HepG2 (cell line): ENCODE measurements around the gene LTA. TPM values are rescaled to one million over a fixed set of nuclear protein-coding genes. Genes with fewer than 3 reads are reported as not detected.

Experiments used
- ARNTL ChIP-seq: sonication (generic); formaldehyde crosslinking; IDR thresholded peaks from 2 replicates; pipeline ENCODE4 v1.4.0; 2020; ENCODE audit warnings: mild to moderate bottlenecking, missing genetic modification reagents
- GFI1 ChIP-seq: sonication (generic); formaldehyde crosslinking; IDR thresholded peaks from 2 replicates; pipeline ENCODE4 v1.5.0; 2020; ENCODE audit warnings: missing genetic modification reagents, mild to moderate bottlenecking, borderline replicate concordance
- KMT2B ChIP-seq: IDR thresholded peaks from 2 replicates; pipeline ENCODE4 v1.6.1; 2016; ENCODE audit warnings: missing genetic modification reagents, missing compliant biosample characterization
- MTA1 ChIP-seq: sonication (generic); formaldehyde crosslinking; IDR thresholded peaks from 2 replicates; pipeline ENCODE4 v1.4.0; 2020; ENCODE audit warnings: missing genetic modification reagents, mild to moderate bottlenecking, borderline replicate concordance
- NFKB2 ChIP-seq: sonication (generic); formaldehyde crosslinking; IDR thresholded peaks from 2 replicates; pipeline ENCODE4 v1.4.0; 2020; ENCODE audit warnings: missing genetic modification reagents, borderline replicate concordance
- POLR2A ChIP-seq, 2 experiments: IDR thresholded peaks; 2 replicates each; pipeline ENCODE4 v1.6.1; 2011; ENCODE audit warnings: low read depth in 2 of 2, low read length in 2 of 2, mild to moderate bottlenecking in 1 of 2, moderate library complexity in 1 of 2; ENCODE audit not compliant: insufficient read depth in 1 of 2
- RXRB ChIP-seq: IDR thresholded peaks from 2 replicates; pipeline ENCODE4 v1.6.1; 2016; ENCODE audit warnings: borderline replicate concordance, missing genetic modification reagents, missing compliant biosample characterization
- U2AF2 ChIP-seq: fragments of 200-400 bp; formaldehyde crosslinking; IDR thresholded peaks from 2 replicates; pipeline ENCODE4 v1.6.1; 2017; ENCODE audit warnings: low read depth, mild to moderate bottlenecking, low read length
- ZNF136 ChIP-seq: sonication (generic); formaldehyde crosslinking; IDR thresholded peaks from 2 replicates; pipeline ENCODE4 v1.8.1; 2022; ENCODE audit warnings: low read depth, mild to moderate bottlenecking, moderate library complexity, missing genetic modification reagents
- ZNF335 ChIP-seq: sonication (generic); formaldehyde crosslinking; IDR thresholded peaks from 2 replicates; pipeline ENCODE4 v1.4.0; 2020; ENCODE audit warnings: missing genetic modification reagents
- ZNF343 ChIP-seq: sonication (generic); formaldehyde crosslinking; IDR thresholded peaks from 2 replicates; pipeline ENCODE4 v1.4.0; 2020; ENCODE audit warnings: mild to moderate bottlenecking, missing genetic modification reagents
- ZNF550 ChIP-seq: sonication (generic); formaldehyde crosslinking; IDR thresholded peaks from 2 replicates; pipeline ENCODE4 v1.4.0; 2020; ENCODE audit warnings: mild to moderate bottlenecking, missing genetic modification reagents, borderline replicate concordance
- ZNF552 ChIP-seq: sonication (generic); formaldehyde crosslinking; IDR thresholded peaks from 2 replicates; pipeline ENCODE4 v1.9.0; 2022; ENCODE audit warnings: missing genetic modification reagents, mild to moderate bottlenecking, borderline replicate concordance
- ZZZ3 ChIP-seq: sonication (generic); formaldehyde crosslinking; IDR thresholded peaks from 2 replicates; pipeline ENCODE4 v1.4.0; 2020; ENCODE audit warnings: missing genetic modification reagents, mild to moderate bottlenecking, borderline replicate concordance
- polyA plus RNA-seq, 8 experiments: library from polyadenylated mRNA; depleted of rRNA in 3 of 8; stranded (reverse) in 7 of 8; unstranded in 1 of 8; fragments of >200 nt; fragmentation: Illumina TruSeq in 4 of 8; extraction: Trizol in 4 of 8; gene quantifications; 2 replicates each; pipeline versions ENCODE4 v1.2.1 to v1.2.3, GENCODE V29; 2011 to 2016; ENCODE audit warnings: low read depth in 4 of 8, missing spikeins in 1 of 8, mixed read lengths in 1 of 8; ENCODE audit not compliant: insufficient read depth in 1 of 8
- total RNA-seq, 5 experiments: library from RNA; depleted of rRNA; stranded (reverse); fragments of >200 nt; fragmentation: Illumina TruSeq; extraction: Trizol; gene quantifications; 2 replicates each; pipeline ENCODE4 v1.2.3, GENCODE V29; 2016; ENCODE audit warnings: low read depth in 1 of 5
- TF ChIP-seq, protein P1 (sequence below), 2 experiments: sonication (generic) in 1 of 2; formaldehyde crosslinking in 1 of 2; IDR thresholded peaks; 2 replicates each; pipeline versions ENCODE4 v1.4.0 to v1.6.1; 2018 to 2020; ENCODE audit warnings: missing genetic modification reagents in 2 of 2, borderline replicate concordance in 1 of 2, low read depth in 1 of 2, mild to moderate bottlenecking in 1 of 2, missing biosample characterization in 1 of 2
- TF ChIP-seq, protein P2 (sequence below): sonication (generic); formaldehyde crosslinking; IDR thresholded peaks from 2 replicates; pipeline ENCODE4 v1.9.0; 2021; ENCODE audit warnings: missing genetic modification reagents, borderline replicate concordance
- TF ChIP-seq, protein P3 (sequence below): sonication (generic); formaldehyde crosslinking; IDR thresholded peaks from 2 replicates; pipeline ENCODE4 v1.8.0; 2022; ENCODE audit warnings: mild to moderate bottlenecking, missing genetic modification reagents, moderate library complexity
- TF ChIP-seq, protein P4 (sequence below): sonication (generic); formaldehyde crosslinking; IDR thresholded peaks from 2 replicates; pipeline ENCODE4 v1.4.0; 2020; ENCODE audit warnings: missing genetic modification reagents
- TF ChIP-seq, protein P5 (sequence below): sonication (generic); formaldehyde crosslinking; IDR thresholded peaks from 2 replicates; pipeline ENCODE4; 2020; ENCODE audit warnings: missing genetic modification reagents, mild to moderate bottlenecking, borderline replicate concordance

LTA gene
- total and polyA plus RNA-seq, 2 of the 13 experiments (the other 11 are each of a cell fraction or from before 2014, with no cell fraction given), result 0.09 TPM; not detected in 1

DNA sequence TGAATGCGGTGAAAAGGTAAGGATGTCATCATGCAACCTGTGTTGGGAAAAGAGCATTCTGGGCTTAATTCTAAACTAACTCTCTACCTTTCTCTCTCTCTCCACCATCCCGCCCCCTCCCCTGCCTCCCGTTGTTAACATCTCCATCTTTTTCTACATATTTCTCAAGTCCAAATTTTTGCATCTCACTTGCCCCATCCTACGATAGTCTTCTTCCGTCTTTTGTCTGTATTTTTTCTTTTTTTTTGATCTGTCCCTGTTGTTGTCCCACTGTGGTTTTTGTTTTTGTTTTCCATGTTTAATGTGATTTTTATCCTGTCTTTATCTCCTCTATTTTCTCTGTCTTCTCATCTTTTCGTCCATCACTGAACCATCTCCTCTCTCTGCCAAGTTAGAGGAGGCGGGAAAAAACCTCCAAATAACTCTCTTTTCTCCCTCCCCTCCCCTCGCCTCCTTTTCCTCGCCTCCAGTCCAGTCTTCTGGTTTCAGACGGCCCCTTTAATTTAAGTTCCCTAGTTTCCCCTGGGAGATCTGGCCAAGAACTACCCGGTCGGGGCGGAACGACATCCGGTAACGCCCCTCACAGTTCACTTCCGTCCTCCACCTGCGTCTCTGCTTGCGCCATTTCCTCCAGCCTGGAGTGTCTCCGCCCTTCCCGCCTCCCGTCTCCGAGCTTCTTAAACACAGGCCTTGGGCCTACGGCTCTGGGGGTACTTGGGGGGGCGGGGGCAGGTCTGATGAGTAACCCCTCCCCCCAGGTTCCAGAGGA, 24.9 kb upstream of the LTA start, which contains the start of gene NFKBIL1 (continued):
- TF ChIP-seq, protein P1, sequence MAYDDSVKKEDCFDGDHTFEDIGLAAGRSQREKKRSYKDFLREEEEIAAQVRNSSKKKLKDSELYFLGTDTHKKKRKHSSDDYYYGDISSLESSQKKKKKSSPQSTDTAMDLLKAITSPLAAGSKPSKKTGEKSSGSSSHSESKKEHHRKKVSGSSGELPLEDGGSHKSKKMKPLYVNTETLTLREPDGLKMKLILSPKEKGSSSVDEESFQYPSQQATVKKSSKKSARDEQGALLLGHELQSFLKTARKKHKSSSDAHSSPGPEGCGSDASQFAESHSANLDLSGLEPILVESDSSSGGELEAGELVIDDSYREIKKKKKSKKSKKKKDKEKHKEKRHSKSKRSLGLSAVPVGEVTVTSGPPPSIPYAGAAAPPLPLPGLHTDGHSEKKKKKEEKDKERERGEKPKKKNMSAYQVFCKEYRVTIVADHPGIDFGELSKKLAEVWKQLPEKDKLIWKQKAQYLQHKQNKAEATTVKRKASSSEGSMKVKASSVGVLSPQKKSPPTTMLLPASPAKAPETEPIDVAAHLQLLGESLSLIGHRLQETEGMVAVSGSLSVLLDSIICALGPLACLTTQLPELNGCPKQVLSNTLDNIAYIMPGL (CRISPR knock-in tag; IDR thresholded peaks at IDR 0.05; ENCODE audit: borderline replicate concordance in 1 of 2, low read depth in 1 of 2), result peak; percentile 58 to 92; a peak in 3 of 4 replicates
- TF ChIP-seq MTA1 (CRISPR knock-in tag), result peak; percentile 39; the same call in 1 of the 2 replicates
- no peak for TF ChIP-seq ZNF552
- TF ChIP-seq, protein P2, sequence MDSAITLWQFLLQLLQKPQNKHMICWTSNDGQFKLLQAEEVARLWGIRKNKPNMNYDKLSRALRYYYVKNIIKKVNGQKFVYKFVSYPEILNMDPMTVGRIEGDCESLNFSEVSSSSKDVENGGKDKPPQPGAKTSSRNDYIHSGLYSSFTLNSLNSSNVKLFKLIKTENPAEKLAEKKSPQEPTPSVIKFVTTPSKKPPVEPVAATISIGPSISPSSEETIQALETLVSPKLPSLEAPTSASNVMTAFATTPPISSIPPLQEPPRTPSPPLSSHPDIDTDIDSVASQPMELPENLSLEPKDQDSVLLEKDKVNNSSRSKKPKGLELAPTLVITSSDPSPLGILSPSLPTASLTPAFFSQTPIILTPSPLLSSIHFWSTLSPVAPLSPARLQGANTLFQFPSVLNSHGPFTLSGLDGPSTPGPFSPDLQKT (CRISPR knock-in tag), result no peak
- TF ChIP-seq ZNF343 (CRISPR knock-in tag), result 0 out of 2 replicates have a peak, but pooled peaks have one; percentile 18
- TF ChIP-seq, protein P3, sequence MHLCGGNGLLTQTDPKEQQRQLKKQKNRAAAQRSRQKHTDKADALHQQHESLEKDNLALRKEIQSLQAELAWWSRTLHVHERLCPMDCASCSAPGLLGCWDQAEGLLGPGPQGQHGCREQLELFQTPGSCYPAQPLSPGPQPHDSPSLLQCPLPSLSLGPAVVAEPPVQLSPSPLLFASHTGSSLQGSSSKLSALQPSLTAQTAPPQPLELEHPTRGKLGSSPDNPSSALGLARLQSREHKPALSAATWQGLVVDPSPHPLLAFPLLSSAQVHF (CRISPR knock-in tag), result peak; percentile 63; the same call in 1 of the 2 replicates
- TF ChIP-seq U2AF2, result no peak
- TF ChIP-seq ZNF136 (CRISPR knock-in tag), result 0 out of 2 replicates have a peak, but pooled peaks have one; percentile 29
- TF ChIP-seq, protein P4, sequence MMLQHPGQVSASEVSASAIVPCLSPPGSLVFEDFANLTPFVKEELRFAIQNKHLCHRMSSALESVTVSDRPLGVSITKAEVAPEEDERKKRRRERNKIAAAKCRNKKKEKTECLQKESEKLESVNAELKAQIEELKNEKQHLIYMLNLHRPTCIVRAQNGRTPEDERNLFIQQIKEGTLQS (CRISPR knock-in tag), result peak; percentile 74; the same call in 1 of the 2 replicates
- TF ChIP-seq NFKB2 (CRISPR knock-in tag), result no peak
- TF ChIP-seq RXRB (CRISPR knock-in tag), result peak; percentile 68; the same call in 1 of the 2 replicates
- peak; percentile 98 for TF ChIP-seq ZNF335 (CRISPR knock-in tag)
- peak; percentile 51; the same call in 1 of the 2 replicates for TF ChIP-seq ARNTL (CRISPR knock-in tag)
- TF ChIP-seq ZNF550, result no peak
- TF ChIP-seq, protein P5, sequence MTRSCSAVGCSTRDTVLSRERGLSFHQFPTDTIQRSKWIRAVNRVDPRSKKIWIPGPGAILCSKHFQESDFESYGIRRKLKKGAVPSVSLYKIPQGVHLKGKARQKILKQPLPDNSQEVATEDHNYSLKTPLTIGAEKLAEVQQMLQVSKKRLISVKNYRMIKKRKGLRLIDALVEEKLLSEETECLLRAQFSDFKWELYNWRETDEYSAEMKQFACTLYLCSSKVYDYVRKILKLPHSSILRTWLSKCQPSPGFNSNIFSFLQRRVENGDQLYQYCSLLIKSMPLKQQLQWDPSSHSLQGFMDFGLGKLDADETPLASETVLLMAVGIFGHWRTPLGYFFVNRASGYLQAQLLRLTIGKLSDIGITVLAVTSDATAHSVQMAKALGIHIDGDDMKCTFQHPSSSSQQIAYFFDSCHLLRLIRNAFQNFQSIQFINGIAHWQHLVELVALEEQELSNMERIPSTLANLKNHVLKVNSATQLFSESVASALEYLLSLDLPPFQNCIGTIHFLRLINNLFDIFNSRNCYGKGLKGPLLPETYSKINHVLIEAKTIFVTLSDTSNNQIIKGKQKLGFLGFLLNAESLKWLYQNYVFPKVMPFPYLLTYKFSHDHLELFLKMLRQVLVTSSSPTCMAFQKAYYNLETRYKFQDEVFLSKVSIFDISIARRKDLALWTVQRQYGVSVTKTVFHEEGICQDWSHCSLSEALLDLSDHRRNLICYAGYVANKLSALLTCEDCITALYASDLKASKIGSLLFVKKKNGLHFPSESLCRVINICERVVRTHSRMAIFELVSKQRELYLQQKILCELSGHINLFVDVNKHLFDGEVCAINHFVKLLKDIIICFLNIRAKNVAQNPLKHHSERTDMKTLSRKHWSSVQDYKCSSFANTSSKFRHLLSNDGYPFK (CRISPR knock-in tag), result peak; percentile 39; the same call in 1 of the 2 replicates
- peak; percentile 37 to 63; a peak in 3 of 4 replicates for TF ChIP-seq POLR2A (IDR thresholded peaks at IDR 0.05; ENCODE audit: insufficient read depth in 1 of 2, low read depth in 2 of 2, low read length in 2 of 2)
- TF ChIP-seq GFI1 (CRISPR knock-in tag), result no peak
- peak; percentile 97; the same call in 1 of the 2 replicates for TF ChIP-seq ZZZ3 (CRISPR knock-in tag)
- peak; percentile 80 for TF ChIP-seq KMT2B (CRISPR knock-in tag)
